K562 (cell line): ENCODE measurements around the gene NFATC2. TPM values are rescaled to one million over a fixed set of nuclear protein-coding genes. Genes with fewer than 3 reads are reported as not detected.

ENCODE experiments used
- ATAC-seq: fragments of 200-7000 bp; cut with Tn5 transposase; 3 replicates; pipeline ENCODE4 v1.9.1; 2020; ENCODE audit warnings: moderate library complexity
- BruUV-seq: library from RNA; stranded (reverse); fragments of 400-500 nt; replicated peaks from 2 replicates; lab custom pipeline; 2021; lab: Mats Ljungman, UMichigan
- CTCF ChIA-PET: fragments of 300-600 bp; formaldehyde crosslinking; extraction: SDS; loops from one replicate; lab custom pipeline; 2021; ENCODE audit warnings: low intra/inter-chr PET ratio; lab: Yijun Ruan, JAX
- POLR2A ChIA-PET: fragments of 300-600, 350-650 bp; sonication (Branson Sonifier 250); formaldehyde crosslinking; extraction: SDS; loops from one replicate; lab custom pipeline; 2021; ENCODE audit warnings: antibody characterized with exemption, inconsistent platforms; lab: Yijun Ruan, JAX
- DNase-seq, 4 experiments: peaks; one replicate each; pipeline versions ENCODE4 v3.0.0 to v3.0.0-alpha.2; 2011 to 2018; ENCODE audit warnings: low spot score in 3 of 4, mixed read lengths in 3 of 4; ENCODE audit errors: extremely low read depth in 1 of 4
- FAIRE-seq: peaks from 2 replicates; lab custom pipeline; 2011; peaks lifted over from hg19 to GRCh38; lab: Jason Lieb, UNC
- H2AFZ ChIP-seq: 2 replicates; pipeline ENCODE4 v1.6.0; 2011; ENCODE audit warnings: low read depth, low read length, control low read depth, inconsistent platforms
- H3K27ac ChIP-seq: fragments of 200-600 bp; 3 replicates; pipeline ENCODE4 v1.8.0; 2011; ENCODE audit warnings: low read depth, mild to moderate bottlenecking, control low read depth, inconsistent platforms, low read length, moderate library complexity, mixed read lengths; ENCODE audit errors: extremely low read depth
- H3K27me3 ChIP-seq, 2 experiments: fragments of 300-600 bp in 1 of 2; 2 replicates in 1 of 2; 3 replicates in 1 of 2; pipeline versions ENCODE4 v1.6.0 to v1.8.0; 2011; ENCODE audit warnings: inconsistent platforms in 2 of 2, low read length in 2 of 2, mild to moderate bottlenecking in 1 of 2, mixed read lengths in 1 of 2, moderate library complexity in 1 of 2; ENCODE audit not compliant: control insufficient read depth in 2 of 2, insufficient read depth in 2 of 2
- H3K36me3 ChIP-seq: fragments of 300-600 bp; 3 replicates; pipeline ENCODE4 v1.8.0; 2011; ENCODE audit warnings: mild to moderate bottlenecking, low read length, inconsistent platforms; ENCODE audit not compliant: control insufficient read depth, insufficient read depth
- H3K4me1 ChIP-seq, 2 experiments: fragments of 200-600 bp in 1 of 2; replicated peaks in 1 of 2; 2 replicates in 1 of 2; 3 replicates in 1 of 2; pipeline versions ENCODE4 v1.5.1 to v1.8.0; 2011; ENCODE audit warnings: inconsistent platforms in 2 of 2, low read length in 2 of 2, mild to moderate bottlenecking in 1 of 2, mixed read lengths in 1 of 2, moderate library complexity in 1 of 2; ENCODE audit not compliant: control insufficient read depth in 2 of 2, insufficient read depth in 2 of 2
- H3K4me2 ChIP-seq: 2 replicates; pipeline ENCODE4 v1.6.1; 2011; ENCODE audit warnings: low read length, control low read depth, inconsistent platforms, mixed read lengths; ENCODE audit not compliant: insufficient read depth
- H3K4me3 ChIP-seq: fragments of 200-600 bp; sonication (generic), shearing (Covaris generic); 2 replicates; pipeline ENCODE4 v1.5.1; 2016; ENCODE audit warnings: control low read depth, inconsistent platforms
- H3K79me2 ChIP-seq: fragments of 200-600 bp; 3 replicates; pipeline ENCODE4 v1.8.0; 2011; ENCODE audit warnings: low read length, inconsistent platforms; ENCODE audit not compliant: control insufficient read depth, insufficient read depth
- H3K9ac ChIP-seq, 2 experiments: 2 replicates each; pipeline versions ENCODE4 v1.6.0 to v1.6.1; 2011; ENCODE audit warnings: low read depth in 2 of 2, low read length in 2 of 2, control low read depth in 1 of 2, inconsistent platforms in 1 of 2, mild to moderate bottlenecking in 1 of 2, mixed read lengths in 1 of 2; ENCODE audit not compliant: insufficient read depth in 1 of 2
- H3K9me1 ChIP-seq: one replicate; pipeline ENCODE4 v1.6.0; 2011; ENCODE audit warnings: inconsistent platforms, mild to moderate bottlenecking, low read length, moderate library complexity; ENCODE audit not compliant: control insufficient read depth, insufficient read depth
- H3K9me3 ChIP-seq: replicated peaks from 2 replicates; pipeline ENCODE4 v1.5.1; 2011; ENCODE audit warnings: low read depth, low read length, inconsistent platforms; ENCODE audit not compliant: control insufficient read depth, insufficient read depth
- H4K20me1 ChIP-seq: replicated peaks from 2 replicates; pipeline ENCODE4 v1.6.1; 2011; ENCODE audit warnings: low read length, inconsistent platforms, mixed read lengths; ENCODE audit not compliant: control insufficient read depth, insufficient read depth
- ATF7 ChIP-seq: fragments of 450-650 bp; IDR thresholded peaks from 2 replicates; pipeline ENCODE4 v1.7.1; 2014; ENCODE audit warnings: mild to moderate bottlenecking, moderate library complexity
- EHMT2 ChIP-seq: fragments of 450-650 bp; IDR thresholded peaks from 2 replicates; pipeline ENCODE4 v1.6.1; 2018; ENCODE audit warnings: antibody characterized with exemption
- ETV6 ChIP-seq, 3 experiments: fragments of 150-350 bp in 1 of 3; sonication (generic) in 1 of 3; formaldehyde crosslinking in 1 of 3; IDR thresholded peaks; 2 replicates each; pipeline versions ENCODE4 v1.6.1 to v1.8.0; 2014 to 2022; ENCODE audit warnings: borderline replicate concordance in 2 of 3, low read depth in 2 of 3, antibody characterized with exemption in 1 of 3, low read length in 1 of 3, mild to moderate bottlenecking in 1 of 3, missing genetic modification reagents in 1 of 3
- HBP1 ChIP-seq: fragments of 450-650 bp; formaldehyde crosslinking; IDR thresholded peaks from 2 replicates; pipeline ENCODE4 v1.4.0; 2022; ENCODE audit warnings: missing genetic modification characterization
- IRF1 ChIP-seq: sonication (generic); formaldehyde crosslinking; IDR thresholded peaks from 2 replicates; pipeline ENCODE4 v1.8.0; 2022; ENCODE audit warnings: missing genetic modification reagents, mild to moderate bottlenecking, borderline replicate concordance
- JUN ChIP-seq, 2 experiments: sonication (generic) in 1 of 2; formaldehyde crosslinking in 1 of 2; IDR thresholded peaks; 2 replicates each; pipeline versions ENCODE4 v1.6.1 to v1.8.0; 2012 to 2022; ENCODE audit warnings: borderline replicate concordance in 2 of 2, mild to moderate bottlenecking in 2 of 2, improper control_type of control experiment in 1 of 2, low read depth in 1 of 2, low read length in 1 of 2, missing genetic modification reagents in 1 of 2
- JUND ChIP-seq, 2 experiments: IDR thresholded peaks; 2 replicates in 1 of 2; 3 replicates in 1 of 2; pipeline ENCODE4 v1.6.1; 2011; ENCODE audit warnings: borderline replicate concordance in 2 of 2, low read depth in 2 of 2, low read length in 2 of 2, improper control_type of control experiment in 1 of 2, missing biosample characterization in 1 of 2, missing genetic modification characterization in 1 of 2, missing genetic modification reagents in 1 of 2
- MAX ChIP-seq: sonication (generic); formaldehyde crosslinking; IDR thresholded peaks from 2 replicates; pipeline ENCODE4 v1.9.0; 2022; ENCODE audit warnings: mild to moderate bottlenecking, missing genetic modification reagents
- RBM39 ChIP-seq: fragments of 200-400 bp; formaldehyde crosslinking; optimal IDR thresholded peaks from 2 replicates; pipeline ENCODE3; 2018; ENCODE audit warnings: low read depth, low read length
- STAG1 ChIP-seq: sonication (generic); formaldehyde crosslinking; IDR thresholded peaks from 2 replicates; pipeline ENCODE4 v1.5.0; 2020; ENCODE audit warnings: missing genetic modification reagents, borderline replicate concordance
- STAT5B ChIP-seq: fragments of 250-450 bp; sonication (Bioruptor Pico); IDR thresholded peaks from 2 replicates; pipeline ENCODE4 v1.8.0; 2021; ENCODE audit warnings: mild to moderate bottlenecking, inconsistent platforms
- TCF7 ChIP-seq: sonication (generic); IDR thresholded peaks from 2 replicates; pipeline ENCODE4 v1.6.1; 2016; ENCODE audit warnings: antibody characterized with exemption, borderline replicate concordance
- ZNF507 ChIP-seq: conservative IDR thresholded peaks from 2 replicates; pipeline ENCODE4 v1.6.1; 2017; ENCODE audit warnings: missing genetic modification characterization, missing compliant biosample characterization
- ZNF764 ChIP-seq: fragments of 250-450 bp; sonication (Bioruptor Pico); IDR thresholded peaks from 2 replicates; pipeline ENCODE4 v1.4.0; 2020; ENCODE audit warnings: low read depth, mild to moderate bottlenecking, moderate library complexity
- ZNF780A ChIP-seq: fragments of 250-450 bp; sonication (Bioruptor Pico); IDR thresholded peaks from 2 replicates; pipeline ENCODE4 v1.5.0; 2021; ENCODE audit warnings: mild to moderate bottlenecking
- WGBS: fragments of 100-300 bp; shearing (Covaris generic); methylation state at CpG from one replicate; pipeline ENCODE4 v1.1.6; 2016; ENCODE audit warnings: low coverage, mixed read lengths; ENCODE audit not compliant: insufficient coverage; ENCODE audit errors: missing lambda C conversion rate; 5-methylcytosine and 5-hydroxymethylcytosine counted together
- in situ Hi-C: fragments of 300-500 bp; cut with MboI; formaldehyde crosslinking; loops from 4 replicates; pipeline ENCODE4 v1.15.0; 2018; ENCODE audit warnings: inconsistent platforms, mixed read lengths
- intact Hi-C: fragments of 100-400 bp; cut with micrococcal nuclease; formaldehyde crosslinking; loops from 2 replicates; pipeline ENCODE4 v1.14.2; 2022
- polyA plus RNA-seq, 8 experiments: library from polyadenylated mRNA; depleted of rRNA in 4 of 8; stranded (reverse) in 5 of 8; unstranded in 3 of 8; fragments of >200 nt; fragmentation: Nextera tagmentation in 2 of 8; fragmentation: Illumina TruSeq in 1 of 8; extraction: Ambion mirVana in 2 of 8; extraction: Trizol in 1 of 8; gene quantifications; 2 replicates each; pipeline versions ENCODE4 v1.2.1 to v1.2.3, GENCODE V29; 2011 to 2014; ENCODE audit warnings: inconsistent platforms in 1 of 8, missing spikeins in 1 of 8
- total RNA-seq, 7 experiments: library from RNA; depleted of rRNA in 6 of 7; stranded (reverse); fragments of >200 nt in 6 of 7; fragmentation: Illumina TruSeq in 2 of 7; extraction: Trizol in 2 of 7; gene quantifications; 2 replicates each; pipeline versions ENCODE4 v1.2.1 to v1.2.3, GENCODE V29; 2011 to 2021; ENCODE audit warnings: low replicate concordance in 1 of 7
- TF ChIP-seq, protein P1 (sequence below): fragments of 250-450 bp; sonication (Bioruptor Pico); IDR thresholded peaks from 2 replicates; pipeline ENCODE4 v1.8.0; 2022; ENCODE audit warnings: moderate library complexity, mild to moderate bottlenecking, inconsistent platforms

The NFATC2 gene
- total and polyA plus RNA-seq, 9 of the 15 experiments (the other 6 are each of a cell fraction or from before 2014, with no cell fraction given), result 1.9 to 11.2 (median 3.0) TPM

- TF ChIP-seq STAG1 (CRISPR knock-in tag) (no peak), ZNF780A (CRISPR knock-in tag) (no peak), EHMT2 (no peak), STAT5B (no peak), TCF7 (no peak), ZNF507 (no peak)
- TF ChIP-seq, protein P1, sequence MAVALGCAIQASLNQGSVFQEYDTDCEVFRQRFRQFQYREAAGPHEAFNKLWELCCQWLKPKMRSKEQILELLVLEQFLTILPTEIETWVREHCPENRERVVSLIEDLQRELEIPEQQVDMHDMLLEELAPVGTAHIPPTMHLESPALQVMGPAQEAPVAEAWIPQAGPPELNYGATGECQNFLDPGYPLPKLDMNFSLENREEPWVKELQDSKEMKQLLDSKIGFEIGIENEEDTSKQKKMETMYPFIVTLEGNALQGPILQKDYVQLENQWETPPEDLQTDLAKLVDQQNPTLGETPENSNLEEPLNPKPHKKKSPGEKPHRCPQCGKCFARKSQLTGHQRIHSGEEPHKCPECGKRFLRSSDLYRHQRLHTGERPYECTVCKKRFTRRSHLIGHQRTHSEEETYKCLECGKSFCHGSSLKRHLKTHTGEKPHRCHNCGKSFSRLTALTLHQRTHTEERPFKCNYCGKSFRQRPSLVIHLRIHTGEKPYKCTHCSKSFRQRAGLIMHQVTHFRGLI, result no peak
These were observed 185.6 kb downstream of the NFATC2 start (continued) for GRCh38 chr20:51356871-51357270.

DNA sequence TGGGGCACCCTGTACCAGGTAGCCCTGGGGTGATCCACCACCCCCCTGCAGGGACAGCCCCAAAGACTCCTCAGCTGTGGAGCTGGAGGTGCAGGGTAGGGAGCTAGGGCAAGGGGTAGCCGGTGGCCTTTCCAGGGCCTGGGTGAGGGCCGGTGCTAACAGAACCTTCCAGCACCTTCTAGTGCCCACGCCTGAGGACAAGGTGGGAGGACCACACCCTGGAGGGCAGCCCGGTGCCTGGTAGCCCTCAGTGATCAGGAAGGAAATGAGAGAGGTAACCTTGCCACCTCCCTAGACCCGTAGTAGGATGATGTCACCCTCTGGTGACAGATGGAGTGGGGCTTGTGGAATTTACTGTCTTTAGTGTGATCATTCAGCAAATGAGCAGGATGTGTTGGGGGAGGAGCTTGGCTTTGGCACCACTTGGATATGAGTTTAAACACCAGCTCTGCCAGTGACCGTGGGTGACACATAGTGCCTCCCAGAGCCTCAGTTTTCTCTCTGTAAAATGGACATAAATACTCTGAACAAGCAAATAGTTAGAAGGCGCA, 187.7 kb downstream of the NFATC2 start:
- Histone ChIP-seq H3K79me2 (no peaks in the 10 kb centered on the region), H3K36me3 (no peaks in the 10 kb centered on the region), H3K27me3 (peaks cover 0 to 9% of the 10 kb centered on the region in 2 experiments; a peak in 4 of 5 replicates), H3K9ac (no peak overlapping the region), H3K9me1 (peaks cover 6% of the 10 kb centered on the region), H2AFZ (peak overlapping the region; percentile 44; the same call in 1 of the 2 replicates), H3K27ac (no peak overlapping the region), H4K20me1 (no peaks in the 10 kb centered on the region), H3K9me3 (no peaks in the 10 kb centered on the region), H3K4me2 (no peak overlapping the region), H3K4me3 (no peak overlapping the region), H3K4me1 (peaks cover 3 to 11% of the 10 kb centered on the region in 2 experiments; a peak in 3 of 5 replicates)
- ChIA-PET CTCF (no interaction called here), POLR2A (interaction anchor here (0.5 to 1.6 kb wide), 2 partner anchors 16 to 63 kb away, joined by 4 read pairs; no protein-coding TSS in a partner anchor)
- FAIRE-seq (no peak), DNase-seq (no peak), ATAC-seq (peak; percentile 47)
- intact Hi-C loops (no loop called here), in situ Hi-C loops (no loop called here)
- 31% methylated on average over 7 of the region's 7 CpGs for WGBS
- BruUV-seq, result no TSS peak
- TF ChIP-seq JUN (IDR thresholded peaks at IDR 0.05; ENCODE audit: borderline replicate concordance, low read depth, low read length) (peak; percentile 59; the same call in 1 of the 2 replicates), JUN (CRISPR knock-in tag; IDR thresholded peaks at IDR 0.05; ENCODE audit: borderline replicate concordance) (no peak), ETV6 (IDR thresholded peaks at IDR 0.05; ENCODE audit: borderline replicate concordance in 1 of 2, low read depth in 2 of 2, low read length in 1 of 2) (no peak), ETV6 (CRISPR knock-in tag; IDR thresholded peaks at IDR 0.05; ENCODE audit: borderline replicate concordance) (no peak), JUND (IDR thresholded peaks at IDR 0.05; ENCODE audit: borderline replicate concordance, low read depth, low read length) (peak; percentile 66), JUND (tag; IDR thresholded peaks at IDR 0.05; ENCODE audit: borderline replicate concordance, low read depth, low read length) (peak; percentile 64; the same call in 1 of the 3 replicates), RBM39 (no peak), IRF1 (CRISPR knock-in tag) (no peak), HBP1 (CRISPR knock-in tag) (no peak), ATF7 (peak; percentile 69), MAX (CRISPR knock-in tag) (0 out of 2 replicates have a peak, but pooled peaks have one; percentile 8), ZNF764 (CRISPR knock-in tag) (no peak)
